HL-60/S4 treated with phorbol 12-myristate 13-acetate at 8.2 ng/mL for 4 days and 3 days (cell line): ENCODE results near the gene DDN.

ENCODE experiments used
- in situ Hi-C: fragments of 300-500 bp; cut with MboI; formaldehyde crosslinking; loops from 2 replicates; pipeline ENCODE4 v1.15.0; 2022; ENCODE audit warnings: low sequenced_read_pairs

The DDN gene

DNA sequence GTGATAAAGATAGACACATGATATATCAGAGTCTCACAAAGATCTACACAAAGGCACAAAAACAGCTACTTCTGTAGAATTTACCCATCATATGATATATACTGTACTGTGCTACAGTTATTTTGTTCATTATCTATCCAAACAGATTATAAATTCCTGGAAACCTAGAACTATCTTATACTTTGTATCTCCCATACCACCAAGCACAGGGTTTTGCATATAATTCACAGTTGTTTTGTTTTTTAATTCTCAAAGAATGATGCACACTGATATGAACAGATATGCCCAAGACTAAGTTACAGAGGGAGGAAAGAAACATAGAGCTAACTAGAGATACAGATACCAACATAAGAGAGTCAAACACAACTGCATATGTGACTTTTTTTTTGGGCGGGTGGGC, 16.0 kb upstream of the DDN start:
- in situ Hi-C loops: no loop called here

DNA sequence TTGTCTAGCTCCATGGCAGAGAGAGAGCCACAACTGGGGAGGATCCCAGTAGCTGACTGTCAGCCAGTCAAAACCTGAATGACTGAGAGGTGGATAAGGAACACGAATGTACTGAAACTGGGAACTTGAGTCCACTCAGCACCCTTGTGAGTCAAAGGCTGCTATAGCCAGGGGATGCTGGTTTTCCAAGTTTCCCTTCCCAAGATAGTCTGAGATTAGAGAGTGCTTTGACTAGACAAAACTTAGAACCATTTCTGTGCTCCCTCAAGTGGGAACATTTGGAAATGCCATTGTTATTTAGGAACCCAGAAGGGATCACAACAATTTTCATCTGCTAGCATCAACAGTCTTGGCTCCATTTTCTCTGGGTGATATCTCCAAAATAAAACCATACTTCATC, 15.4 kb upstream of the DDN start:
- in situ Hi-C loops: no loop called here

DNA sequence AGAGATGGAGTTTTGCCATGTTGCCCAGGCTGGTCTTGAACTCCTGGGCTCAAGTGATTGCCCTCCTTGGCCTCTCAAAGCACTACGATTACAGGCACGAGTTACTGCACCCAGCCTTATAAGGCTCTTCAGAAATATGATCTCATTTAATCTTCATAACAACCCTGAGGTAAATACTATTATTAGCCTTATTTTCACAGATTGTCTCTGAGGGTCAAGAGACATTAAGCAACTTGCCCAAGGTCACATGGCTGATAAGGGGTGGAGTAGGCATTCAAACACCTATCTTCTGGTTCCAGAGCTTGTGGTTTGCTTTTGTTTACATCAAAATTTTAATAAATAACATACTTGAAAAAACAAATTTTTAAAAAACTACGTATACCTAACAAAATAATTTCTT, 14.3 kb upstream of the DDN start:
- in situ Hi-C loops: no loop called here

DNA sequence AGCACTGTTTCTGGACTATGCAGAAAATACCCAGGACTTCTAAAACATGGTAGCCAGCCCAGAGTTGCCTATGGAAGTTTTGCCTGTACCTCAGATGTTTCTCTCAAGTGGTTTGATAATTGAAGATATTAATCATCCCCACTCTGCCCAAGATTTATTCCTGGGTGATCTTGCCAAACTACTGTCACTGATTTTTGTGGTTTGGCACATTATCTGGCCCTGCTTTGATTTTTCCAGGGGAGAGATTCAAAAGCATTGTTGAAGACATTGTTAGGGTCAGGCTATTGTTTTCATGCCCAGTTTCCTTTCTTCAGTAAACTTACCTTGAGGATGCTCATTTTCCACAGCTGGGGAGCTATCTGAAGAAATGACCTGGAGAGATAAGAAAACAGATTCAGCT, 13.6 kb upstream of the DDN start:
- in situ Hi-C loops: no loop called here

DNA sequence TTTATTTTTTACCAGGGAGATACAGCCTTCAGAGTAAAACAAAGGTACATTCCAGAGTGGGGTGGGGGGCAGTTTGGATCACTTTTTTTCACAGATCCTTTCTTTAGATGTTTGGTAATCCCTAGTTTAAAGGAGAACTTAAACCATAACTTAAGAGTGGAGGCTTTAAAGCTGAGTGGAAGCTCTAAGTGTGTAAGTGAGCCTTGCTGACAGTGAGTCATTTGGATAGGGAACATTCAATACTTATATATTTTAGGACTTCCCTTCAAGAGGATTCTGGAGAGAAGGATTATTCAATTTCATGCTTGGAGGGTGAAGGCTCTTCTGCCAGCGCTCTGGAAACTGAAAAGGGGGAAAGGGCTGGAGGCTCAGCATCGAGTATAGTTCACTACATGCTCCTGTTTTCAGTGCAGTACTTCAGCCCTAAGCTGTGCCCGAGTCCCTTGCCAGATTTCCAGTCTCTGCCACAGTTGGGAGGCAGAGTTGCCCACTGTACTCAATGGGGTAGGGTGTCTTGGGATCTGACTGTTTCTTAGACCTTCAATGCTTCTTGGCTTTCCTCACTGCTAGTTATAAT, 11.0 kb upstream of the DDN start:
- in situ Hi-C loops: no loop called here

DNA sequence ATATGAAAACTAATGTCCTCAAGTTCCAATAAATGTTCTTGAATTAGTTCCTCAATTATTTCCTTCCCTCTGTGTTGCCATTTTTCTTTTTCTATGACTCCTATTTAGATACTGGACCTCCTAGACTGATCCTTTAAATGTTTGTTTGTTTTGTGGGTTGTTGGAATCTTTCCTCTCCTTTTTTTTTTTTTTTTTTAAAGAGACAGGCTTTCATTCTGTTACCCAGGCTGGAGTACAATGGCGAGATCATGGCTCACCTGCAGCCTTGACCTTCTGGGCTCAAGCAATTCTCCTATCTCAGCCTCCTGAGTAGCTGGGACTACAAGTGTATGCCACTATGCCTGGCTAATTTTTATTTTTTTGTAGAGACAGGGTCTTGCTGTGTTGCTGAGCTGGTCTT, 9.8 kb upstream of the DDN start:
- in situ Hi-C loops: no loop called here

DNA sequence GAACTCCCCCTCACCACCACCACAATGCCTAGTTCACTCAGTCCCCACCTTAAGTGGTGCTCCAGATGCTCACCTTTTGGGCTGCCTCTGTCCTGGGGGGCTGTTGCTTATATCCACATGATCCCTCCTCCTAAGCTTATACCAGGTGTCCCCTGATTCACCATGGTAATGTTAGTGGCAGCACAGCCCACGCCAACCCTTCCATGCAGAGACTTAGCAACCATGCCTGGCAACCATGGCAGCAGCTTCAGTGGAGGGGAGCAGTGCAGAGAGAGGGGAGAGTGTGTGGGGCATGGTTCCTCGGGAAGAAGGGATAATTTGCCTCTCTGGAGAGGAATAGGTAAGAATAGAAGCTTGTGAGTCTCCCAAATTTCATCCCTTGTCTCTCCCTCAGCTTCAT, 1.2 kb upstream of the DDN start:
- in situ Hi-C loops: no loop called here

DNA sequence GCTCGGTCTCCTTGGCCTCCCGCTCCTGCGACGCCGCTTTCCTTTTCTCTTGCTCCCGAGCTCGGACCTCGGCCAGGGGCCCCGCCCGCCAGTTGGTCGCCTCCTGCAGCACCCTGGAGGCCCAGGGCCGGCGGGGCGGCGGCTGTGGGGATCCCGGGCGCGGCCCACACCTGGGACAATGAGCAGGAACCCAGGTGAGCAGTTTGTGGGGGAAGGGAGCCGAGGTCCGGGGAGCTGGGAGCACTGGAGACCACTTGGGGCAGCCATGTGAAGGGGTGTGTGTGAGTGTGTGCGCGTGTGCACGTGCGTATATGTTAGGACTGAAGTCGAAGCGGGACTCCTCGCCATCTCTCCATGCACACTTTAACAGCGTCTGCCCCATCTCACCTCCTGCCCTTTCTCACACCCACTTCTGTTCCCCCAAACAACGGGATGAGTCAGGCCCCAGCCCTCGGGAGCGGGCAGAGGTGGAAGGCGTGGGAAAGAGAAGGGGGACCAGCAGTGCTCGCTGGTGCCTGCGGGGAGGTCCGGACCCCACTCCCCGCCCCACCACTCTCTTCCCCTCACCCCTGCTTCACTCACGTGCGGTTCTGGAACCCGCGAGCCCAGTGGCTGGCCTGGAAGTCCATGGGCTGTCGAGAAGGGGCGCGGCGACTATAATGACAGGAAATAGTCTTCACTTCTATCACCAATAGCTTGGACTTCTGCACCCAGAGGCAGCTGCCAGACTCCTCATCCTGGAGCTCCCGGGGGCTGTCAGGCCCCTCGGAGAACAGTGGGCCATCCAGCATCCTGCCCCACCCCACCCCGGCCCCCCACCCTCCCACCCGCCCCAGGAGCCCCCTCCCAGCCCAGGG, 450 bp downstream of the DDN start:
- in situ Hi-C loops: loop anchor here (10.0 kb wide), 1 partner anchor 144 kb away; the partner anchor contains the start of gene DDX23

DNA sequence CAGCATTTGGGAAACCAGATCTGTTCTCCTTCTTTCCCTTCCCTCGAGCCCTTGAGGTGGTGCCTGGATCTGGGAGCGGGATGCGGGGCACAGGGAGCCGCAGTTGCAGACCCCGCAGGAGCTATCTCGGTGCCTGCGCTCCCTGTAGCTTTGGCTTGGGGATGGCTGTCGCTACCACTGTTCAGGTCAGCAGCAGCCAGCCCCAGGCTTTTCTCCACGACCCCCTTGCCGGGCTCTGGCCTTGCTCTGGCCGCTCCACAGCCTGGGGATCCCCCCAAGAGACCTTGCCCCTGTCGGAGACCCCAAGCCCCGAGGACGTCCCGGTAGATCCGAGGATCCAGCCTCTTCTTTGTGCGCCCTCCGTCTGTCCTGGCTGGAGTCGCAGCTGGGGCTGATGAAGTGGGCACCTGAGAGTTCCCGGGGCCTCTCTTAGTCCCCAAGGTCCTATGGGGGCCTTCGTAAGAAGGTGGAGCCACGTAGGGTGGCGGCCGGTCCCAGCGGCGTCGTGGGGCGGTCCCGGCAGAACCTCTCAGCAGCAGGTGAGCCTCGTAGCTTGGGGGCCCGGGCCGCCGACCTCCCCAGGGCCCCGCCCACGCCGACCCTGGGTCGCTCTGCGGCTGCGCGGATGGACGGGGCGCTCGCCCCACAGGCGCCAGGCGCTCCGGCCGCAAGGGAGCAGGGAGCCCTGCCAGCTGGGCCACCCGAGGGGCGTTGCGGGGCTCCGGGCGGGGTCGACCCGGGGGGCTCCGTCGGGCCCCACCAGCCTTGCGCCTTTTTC, 1.3 kb downstream of the DDN start:
- in situ Hi-C loops: loop anchor here (10.0 kb wide), 1 partner anchor 143 kb away; the partner anchor contains the start of gene DDX23

DNA sequence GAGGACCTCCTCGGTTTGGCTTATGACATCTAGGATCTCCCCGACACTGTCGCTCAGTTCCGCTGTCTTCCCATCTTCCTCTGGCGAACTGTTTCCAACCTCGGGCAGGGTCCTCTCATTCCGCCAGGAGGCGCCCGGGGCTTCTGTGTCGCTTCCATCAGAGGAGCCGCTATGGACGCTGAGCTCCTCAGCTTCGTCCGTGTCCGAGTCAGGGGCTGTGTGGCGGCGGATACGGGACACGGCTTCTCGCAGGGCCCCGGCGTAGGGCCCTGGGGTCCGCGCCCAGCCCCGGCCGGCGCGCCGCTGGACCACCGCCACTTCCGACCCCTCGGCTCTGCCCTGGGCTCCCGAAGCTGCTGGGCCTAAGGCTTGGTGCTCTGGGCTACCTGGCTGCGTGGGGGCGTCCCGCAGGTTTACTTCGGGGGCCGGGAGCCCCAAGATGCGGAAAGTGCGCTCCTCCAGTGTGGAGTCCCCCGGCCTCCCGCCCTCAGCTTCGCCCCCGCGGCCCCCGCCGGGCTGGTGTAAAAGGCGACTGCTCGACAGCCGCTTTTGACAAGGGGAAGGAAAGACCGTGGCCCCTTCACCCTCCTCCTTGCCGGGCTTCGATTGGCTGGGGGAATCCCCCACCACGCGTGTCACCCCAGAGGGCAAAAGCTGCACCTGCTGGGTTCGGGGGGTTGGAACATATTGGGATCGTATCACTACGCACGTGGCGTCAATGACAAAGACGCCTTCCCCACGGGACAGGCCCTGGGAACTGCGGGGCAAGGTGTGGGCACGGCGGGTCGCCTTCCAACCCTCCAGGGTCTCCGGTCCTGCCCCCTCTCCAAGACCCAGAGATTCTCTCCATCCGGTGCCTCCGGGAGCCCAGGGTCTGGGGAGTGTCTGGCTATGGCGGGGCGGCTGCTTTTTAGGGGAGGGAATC, 2.1 kb downstream of the DDN start:
- in situ Hi-C loops: loop anchor here (10.0 kb wide), 1 partner anchor 142 kb away; the partner anchor contains the start of gene DDX23

DNA sequence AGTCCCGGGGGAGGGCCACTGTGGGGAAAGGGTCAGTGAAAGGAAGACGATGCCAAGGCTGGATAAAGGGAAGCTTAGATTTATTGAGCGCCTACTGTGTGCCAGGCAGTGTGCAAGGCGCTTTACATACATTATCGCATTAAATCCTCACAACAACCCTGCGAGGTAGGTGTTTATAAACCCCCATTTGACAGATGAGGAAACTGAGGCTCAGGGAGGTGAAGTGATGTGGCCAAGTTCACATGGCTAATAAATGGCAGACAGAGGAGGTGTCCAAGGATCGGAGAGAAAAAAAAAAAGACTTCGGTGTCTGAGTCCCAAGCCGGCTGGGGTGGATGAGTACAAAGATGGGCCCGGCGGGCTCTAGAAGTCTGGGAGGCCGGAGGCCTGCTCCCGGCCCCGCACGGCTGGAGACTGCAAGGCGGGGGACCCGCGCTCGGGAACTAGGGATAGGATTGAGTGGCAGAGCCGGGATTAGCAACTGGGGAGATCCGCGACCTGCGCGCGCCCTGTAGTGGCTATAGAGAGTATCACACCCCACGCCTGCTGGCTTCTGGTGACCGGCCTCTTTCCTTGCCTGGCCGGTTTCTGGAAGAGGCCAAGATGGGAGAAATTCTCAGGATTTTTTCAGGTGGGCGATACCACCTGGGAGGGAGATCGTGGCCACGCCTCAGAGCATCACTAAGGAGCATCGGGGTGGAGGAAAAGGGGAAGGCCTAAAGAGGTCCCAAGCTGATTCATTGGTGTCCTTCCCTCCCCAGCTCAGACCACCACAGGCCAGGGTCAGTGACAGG, 3.9 kb downstream of the DDN start:
- in situ Hi-C loops: loop anchor here (10.0 kb wide), 1 partner anchor 140 kb away; the partner anchor contains the start of gene DDX23

DNA sequence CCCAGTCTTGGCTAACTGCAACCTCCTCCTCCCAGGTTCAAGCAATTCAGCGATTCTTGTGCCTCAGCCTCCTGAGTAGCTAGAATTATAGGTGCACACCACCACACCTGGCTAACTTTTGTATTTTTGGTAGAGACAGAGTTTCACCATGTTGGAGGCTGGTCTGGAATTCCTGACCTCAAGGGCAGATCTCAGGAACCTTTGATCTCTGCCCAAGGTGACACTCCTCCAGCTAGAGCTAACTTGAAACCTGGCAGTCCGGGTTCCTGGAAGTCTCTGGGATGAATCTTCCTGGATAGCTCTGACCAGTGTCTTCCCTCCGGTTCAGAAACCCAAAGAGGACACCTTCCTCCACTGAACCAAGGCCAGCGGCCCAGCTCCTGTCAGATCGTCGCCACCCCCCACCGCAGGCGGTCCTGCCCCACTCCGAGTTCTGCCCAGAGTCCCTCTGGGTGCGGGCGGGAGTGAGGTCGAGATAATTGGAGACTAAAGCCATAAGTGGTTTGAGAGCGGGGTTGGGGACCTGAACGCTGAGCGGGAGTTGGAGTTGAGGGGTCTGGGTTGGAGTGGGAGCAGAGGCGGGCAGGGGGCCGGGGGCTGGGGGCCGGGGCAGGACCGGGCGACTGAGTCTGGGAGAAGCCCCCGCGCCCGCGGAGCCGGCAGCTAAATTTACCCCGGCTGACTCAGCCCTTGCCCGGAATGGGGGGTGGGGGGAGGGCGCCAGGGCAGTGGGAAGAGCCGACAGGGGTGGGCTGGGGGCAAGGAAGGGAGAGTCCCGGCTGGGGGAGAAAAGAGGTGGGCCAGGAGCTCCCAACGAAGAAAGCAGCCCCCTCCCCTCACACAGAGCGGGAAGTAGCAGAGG, 4.7 kb downstream of the DDN start:
- in situ Hi-C loops: loop anchor here (10.0 kb wide), 1 partner anchor 140 kb away; the partner anchor contains the start of gene DDX23

DNA sequence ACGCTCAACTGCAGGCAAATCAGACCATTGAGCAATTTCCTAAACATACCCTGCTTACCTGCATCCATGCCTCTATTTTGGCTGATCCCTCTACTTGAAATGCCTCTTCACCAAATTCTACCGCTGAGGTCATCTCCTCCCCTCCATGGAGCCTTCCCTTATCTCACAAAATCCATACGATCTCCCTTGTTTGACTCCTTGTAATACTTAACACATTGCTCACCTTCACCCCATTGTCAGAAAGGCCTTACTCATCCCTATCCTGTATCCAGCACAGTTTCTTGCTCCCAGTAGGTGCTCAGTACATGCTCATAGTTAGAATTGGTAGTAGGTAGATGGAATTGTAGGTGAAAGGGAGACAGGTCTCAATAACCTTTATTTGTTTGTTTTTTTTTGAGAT, 5.4 kb downstream of the DDN start:
- in situ Hi-C loops: loop anchor here (10.0 kb wide), 1 partner anchor 139 kb away; the partner anchor contains the start of gene DDX23

DNA sequence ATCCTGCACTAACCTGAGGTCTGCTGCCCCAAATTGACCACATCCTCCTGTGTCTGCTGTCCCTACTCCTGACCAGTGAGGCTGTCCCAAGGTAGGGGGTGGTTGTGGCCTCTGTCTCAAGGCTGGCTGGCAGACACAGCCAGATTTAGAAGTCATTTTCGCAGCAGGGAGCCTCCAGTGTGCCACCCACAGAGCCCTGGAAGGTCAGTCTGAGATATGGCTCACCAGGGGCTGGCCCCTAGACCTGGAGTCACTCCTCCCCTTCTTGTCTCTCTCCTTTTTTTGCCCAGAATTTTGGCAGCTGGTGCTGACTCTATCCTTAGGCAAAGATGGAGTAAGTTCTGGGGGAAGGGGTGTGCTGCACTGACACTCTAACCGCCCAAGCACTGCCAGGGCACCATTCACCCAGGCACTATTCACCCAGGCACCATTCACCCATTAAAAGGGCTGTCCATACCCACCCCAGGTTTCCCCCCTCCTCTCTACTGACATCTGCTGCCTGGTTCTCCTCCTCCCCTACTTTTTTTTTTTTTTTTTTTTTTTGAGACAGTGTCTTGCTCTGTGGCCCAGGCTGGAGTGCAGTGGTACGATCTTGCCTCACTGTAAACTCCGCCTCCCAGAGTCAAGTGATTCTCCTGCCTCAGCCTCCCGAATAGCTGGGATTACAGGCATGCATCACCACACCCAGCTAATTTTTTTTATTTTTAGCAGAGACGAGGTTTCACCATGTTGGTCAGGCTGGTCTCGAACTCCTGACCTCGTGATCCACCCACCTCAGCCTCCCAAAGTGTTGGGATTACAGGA, 7.7 kb downstream of the DDN start:
- in situ Hi-C loops: loop anchor here (10.0 kb wide), 1 partner anchor 137 kb away; the partner anchor contains the start of gene DDX23

DNA sequence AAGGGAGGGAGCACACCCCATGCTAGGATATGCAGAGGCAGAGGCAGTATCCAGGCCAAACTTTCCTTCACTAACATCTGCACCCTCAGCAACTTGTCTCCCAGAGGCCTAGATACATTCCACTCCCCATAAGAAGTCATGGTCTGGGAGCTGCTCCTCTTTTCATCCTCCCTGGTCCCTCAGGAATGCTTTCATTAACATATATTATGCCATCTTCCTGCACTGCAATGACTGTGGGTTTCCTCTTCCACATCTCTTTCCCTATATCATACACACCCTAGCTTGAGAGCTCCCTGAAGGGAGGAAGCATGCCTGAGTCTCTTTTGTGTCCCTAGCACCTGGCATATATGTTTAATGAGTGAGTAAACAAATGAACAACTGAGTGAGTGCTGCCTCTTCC, 8.6 kb downstream of the DDN start:
- in situ Hi-C loops: loop anchor here (10.0 kb wide), 1 partner anchor 136 kb away; the partner anchor contains the start of gene DDX23

DNA sequence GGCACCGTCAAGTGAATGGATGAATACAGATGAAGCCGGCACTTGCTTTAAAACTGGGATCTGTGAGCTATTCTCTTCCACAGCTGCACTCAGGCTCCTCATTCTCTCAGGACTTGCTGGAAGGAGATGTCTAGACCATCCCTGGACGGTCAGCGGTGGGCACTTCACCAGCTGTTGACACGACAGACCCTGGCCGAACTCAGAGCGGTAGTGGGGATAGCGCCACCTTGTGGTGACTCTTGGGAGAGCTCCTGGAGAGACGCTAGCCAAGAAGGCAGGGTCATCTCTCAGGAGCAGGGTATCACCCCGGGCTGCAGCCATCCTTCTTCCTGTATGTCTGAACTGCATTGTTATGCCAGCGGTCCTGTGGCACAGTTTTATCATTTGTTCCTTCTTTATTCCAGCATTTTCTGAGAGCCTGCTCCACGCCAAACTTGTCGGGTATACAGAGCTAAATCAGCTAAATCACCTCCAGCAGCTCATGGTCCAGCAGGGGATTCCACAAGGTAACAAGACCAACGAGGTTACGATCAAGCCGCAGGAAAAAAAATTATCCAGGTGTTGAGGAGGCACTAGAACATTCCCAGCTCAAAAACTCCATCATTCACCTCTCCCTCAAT, 11.0 kb downstream of the DDN start:
- in situ Hi-C loops: no loop called here

DNA sequence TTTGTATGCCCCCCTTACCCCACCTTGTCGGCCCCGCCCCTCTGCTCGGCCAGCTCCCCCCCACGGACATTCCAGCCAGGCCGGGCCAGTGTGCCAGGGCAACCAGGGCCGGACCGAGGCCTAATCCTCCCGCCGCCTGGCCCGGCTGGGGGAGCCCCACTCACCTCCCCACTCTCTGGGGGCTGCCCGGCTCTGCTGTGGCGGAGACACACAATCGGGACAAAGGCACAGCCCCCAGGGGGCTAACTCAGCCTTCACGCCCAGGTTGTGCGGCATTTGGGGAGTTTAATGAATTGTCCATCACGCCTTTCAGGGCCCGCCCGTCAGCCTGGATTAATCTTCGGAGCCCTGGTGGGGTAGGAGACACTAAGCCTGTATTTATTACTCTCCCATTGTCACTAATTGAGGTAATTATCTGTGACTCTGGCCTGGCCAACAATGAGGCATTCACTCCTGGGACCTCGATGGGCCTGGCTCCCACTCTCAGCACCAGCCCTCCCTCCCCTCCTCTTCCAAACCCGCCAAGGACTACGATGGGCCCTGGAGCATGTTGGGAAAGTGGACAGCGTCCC, 12.4 kb downstream of the DDN start:
- in situ Hi-C loops: no loop called here
